ENCODE data around the gene C1orf122.
A peak's percentile ranks its signal among the peaks of the same experiment; 100 is the strongest.

The C1orf122 gene

GRCh38 chr1:37802439-37802838, 5.2 kb upstream of the C1orf122 start:
- no peak for DNase-seq

- DNase-seq: no peak
Observed at GRCh38 chr1:37807220-37807554, 403 bp upstream of the C1orf122 start.

GRCh38 chr1:37808369-37809319, 1.1 kb downstream of the C1orf122 start:
- DNase-seq: no peak

GRCh38 chr1:37809942-37810341, 2.4 kb downstream of the C1orf122 start:
- DNase-seq: no peak

GRCh38 chr1:37811027-37811655, 3.6 kb downstream of the C1orf122 start:
- peak; percentile 47 to 49 for DNase-seq

GRCh38 chr1:37813529-37814145, 6.0 kb downstream of the C1orf122 start:
- DNase-seq: no peak

DNA sequence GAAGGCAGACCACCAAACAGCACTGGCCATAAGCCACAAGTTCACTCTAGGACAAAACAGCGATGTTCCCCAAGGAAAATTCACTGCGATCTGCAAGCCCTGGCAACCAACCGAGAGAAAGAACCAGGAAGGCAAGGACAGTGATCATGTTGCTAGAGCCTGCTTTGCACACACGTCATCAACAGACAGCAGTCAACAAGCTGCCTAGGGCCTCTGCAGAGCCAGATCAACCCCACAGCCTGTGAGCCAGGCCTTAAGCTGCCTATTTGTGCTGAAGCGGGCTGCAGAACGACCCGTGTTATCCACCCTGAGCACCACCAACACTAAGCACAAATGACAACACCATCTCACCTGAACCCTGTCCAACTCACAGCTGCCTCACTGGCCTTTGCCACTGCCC, 6.7 kb downstream of the C1orf122 start:
- no peak for DNase-seq

DNA sequence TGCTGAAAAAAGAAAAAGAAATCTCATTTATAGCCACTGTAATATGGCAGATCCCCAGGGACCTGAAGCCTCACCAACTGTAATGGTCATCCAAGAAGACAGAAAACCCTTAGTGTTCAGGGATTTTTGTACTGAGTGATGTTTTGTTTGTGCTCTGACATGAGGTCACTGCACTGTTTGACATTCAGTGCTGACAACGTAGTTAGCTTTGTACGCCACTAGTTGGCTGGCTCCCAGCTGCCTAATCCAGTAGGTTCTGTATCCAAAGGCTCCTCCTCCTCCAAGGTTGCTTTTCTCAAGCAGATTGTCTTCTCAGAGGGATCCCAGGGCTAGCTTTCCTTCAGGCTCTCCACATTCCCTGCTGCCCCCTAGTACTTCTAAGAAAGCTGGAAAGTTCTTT, 9.9 kb downstream of the C1orf122 start:
- DNase-seq: no peak

- no peak for DNase-seq
Observed at GRCh38 chr1:37821481-37821880, 13.9 kb downstream of the C1orf122 start.

GRCh38 chr1:37822906-37823815, 15.6 kb downstream of the C1orf122 start:
- no peak for DNase-seq

DNA sequence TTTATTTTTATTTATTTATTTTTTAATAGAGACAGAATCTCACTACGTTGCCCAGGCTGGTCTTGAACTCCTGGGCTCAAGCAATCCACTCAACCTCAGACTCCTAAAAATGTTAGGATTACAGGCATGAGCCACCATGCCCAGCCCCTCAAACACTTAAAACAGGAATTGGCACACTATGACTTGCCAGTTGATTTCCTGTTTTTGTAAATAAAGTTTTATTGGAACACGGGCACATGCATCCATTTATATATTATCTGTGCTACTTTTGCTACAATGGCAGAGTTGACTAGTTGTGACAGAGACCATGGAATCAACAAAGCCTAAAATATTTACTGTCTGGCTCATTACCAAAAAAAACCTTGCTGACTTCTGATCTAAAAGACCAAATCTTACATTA, 16.4 kb downstream of the C1orf122 start:
- no peak for DNase-seq

DNA sequence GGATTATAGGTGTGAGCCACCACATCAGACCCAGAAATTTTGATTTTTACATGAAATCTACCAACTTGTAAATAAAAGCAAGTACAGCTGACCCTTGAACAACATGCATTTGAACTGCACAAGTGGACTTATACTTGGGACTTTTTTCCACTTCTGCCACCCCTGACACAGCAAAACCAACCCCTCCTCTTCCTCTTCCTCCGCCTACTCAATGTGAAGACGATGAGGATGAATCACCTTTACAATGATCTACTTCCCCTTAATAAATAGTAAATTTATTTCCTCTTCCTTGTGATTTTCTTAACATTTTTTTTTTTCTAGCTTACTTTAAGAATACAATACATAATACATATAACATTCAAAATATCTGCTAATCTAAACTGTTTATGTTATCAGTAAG, 17.9 kb downstream of the C1orf122 start:
- no peak for DNase-seq

- no peak for DNase-seq
Observed at GRCh38 chr1:37828410-37829074, 21.0 kb downstream of the C1orf122 start.

DNA sequence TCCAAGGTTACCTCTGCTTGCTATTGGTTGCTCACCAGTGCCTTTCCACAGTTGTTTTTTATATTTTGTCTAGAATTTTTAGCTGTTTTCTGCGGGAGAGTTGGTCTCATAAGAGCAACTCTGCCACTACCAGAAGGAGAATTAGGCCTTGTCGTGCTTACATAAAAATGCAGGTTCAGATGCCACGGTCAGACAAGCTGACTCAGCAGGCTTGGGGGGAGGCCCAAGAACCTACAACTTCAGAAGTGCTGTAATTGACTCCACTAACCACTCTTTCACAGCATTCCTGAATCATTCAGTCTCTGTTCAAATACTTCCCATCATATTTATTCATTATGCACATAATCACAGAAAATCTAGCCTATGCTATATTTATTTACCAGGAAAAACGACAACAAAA, 23.5 kb downstream of the C1orf122 start:
- DNase-seq: no peak

DNA sequence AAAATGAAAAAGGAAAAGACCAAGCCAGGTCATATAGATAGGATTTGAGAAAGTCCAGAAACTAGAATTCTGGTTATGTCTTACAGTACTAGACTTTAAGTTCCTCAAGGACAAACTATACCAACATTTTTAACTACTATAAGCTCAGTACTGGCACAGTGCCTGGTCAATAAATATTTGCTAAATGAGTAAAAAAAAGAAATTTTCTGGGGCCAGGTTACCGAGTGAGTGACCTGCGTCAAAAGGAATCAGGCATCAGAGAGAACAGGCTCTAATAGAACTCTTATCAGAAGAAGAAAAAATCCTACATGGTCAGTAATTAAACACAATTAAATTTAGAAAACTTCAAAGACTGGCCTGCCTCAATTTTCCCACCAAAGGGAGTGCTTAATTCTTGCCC, 24.2 kb downstream of the C1orf122 start:
- no peak for DNase-seq

DNA sequence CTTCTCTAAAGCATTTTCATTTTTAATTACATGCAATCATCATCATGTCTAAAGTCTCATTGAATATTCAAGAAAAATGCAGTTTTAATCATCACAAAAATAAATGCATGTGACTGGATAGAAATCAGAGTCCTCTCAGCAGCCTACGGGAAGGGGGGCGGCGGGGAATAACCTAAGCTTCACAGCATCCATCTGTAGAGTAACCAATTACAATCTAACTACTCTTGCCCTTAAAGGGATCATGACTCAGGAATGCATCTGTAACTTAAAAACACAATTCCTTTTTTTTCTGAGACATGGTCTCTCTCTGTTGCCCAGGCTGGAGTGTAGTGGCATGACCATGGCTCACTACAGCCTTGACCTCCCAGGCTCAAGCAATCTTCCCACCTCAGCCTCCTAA, 29.2 kb downstream of the C1orf122 start:
- no peak for DNase-seq

DNA sequence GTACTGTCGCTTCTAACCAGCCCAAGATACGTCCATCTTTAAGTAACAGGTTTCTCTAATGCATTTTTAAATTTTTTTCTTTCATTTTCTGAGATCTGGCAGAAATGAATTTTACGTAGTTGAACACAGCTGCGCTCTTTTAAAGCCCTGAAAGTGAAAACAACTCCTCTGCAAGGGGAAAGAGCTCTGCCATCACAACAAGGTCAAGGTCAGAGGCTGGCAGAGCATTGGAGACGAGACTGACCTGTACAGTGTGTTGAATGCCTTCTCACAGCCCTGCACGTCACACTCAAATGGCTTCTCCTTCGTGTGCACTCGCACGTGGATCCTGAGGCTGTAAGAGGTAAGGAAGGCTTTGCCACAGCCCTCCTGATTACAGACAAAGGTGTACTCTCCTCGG, 32.1 kb downstream of the C1orf122 start:
- no peak for DNase-seq

DNA sequence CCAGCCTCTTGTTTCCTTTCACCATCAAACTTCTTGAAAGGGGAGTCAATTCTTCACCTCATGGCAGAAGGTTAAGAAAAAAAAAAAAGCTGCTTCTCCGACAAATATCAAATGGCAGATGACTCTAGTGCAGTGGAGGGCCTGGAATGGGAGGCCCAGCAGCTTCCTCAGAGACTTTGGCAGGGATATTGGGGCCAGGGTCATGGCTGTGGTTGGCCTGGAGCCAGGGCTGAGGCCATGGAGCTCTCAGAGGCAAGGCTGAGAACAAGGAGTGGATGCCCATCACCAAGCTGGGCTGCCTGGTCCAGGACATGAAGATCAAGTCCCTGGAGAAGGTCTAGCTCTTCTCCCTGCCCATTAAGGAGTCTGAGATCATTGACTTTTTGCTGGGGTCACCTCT, 33.1 kb downstream of the C1orf122 start:
- no peak for DNase-seq

- no peak for DNase-seq
Observed at GRCh38 chr1:37841652-37842051, 34.1 kb downstream of the C1orf122 start.

GRCh38 chr1:37844536-37844935, 36.9 kb downstream of the C1orf122 start:
- DNase-seq: no peak

GRCh38 chr1:37845049-37845646, 37.6 kb downstream of the C1orf122 start:
- DNase-seq: no peak

DNA sequence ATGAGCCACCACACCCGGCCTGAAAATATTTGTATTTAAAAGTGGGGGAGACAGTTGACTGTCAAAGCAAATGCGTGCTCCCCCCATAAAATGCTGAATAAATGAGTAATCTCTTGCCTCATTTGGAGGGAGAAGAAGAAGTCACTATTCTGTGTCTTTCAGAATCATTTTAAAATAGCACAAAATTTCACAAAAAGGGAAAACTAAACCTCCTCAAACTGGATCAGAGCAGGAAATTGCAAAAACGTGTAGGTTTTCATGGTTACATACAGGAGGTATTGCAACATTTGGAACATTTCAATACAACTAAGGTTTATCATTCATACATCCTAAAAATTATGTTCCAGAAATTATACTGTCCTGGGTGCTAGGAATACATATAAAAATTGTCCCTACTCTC, 38.2 kb downstream of the C1orf122 start:
- DNase-seq: no peak
